Stimulated activated naive CD8-positive, alpha-beta T cell treated with anti-CD3 and anti-CD28 coated beads, Interleukin-15, Interleukin-2, amounts not matched to agents 100 U/mL and 50 U/mL, for 24 hours (primary cell): Measurements from ENCODE around the gene USE1.
A peak's percentile ranks its signal among the peaks of the same experiment; 100 is the strongest.
"Not testable (repeated sequence)": the region's sequence is repeated elsewhere in the genome, so short reads cannot be mapped to it uniquely, and the experiment has no call there.

Experiments
- ATAC-seq: fragments of 150-1000 bp; cut with Tn5 transposase; one replicate; pipeline ENCODE4 v1.10.0; 2021
- DNase-seq: peaks from one replicate; pipeline ENCODE4 v3.0.0; 2021

The USE1 gene, protein sequence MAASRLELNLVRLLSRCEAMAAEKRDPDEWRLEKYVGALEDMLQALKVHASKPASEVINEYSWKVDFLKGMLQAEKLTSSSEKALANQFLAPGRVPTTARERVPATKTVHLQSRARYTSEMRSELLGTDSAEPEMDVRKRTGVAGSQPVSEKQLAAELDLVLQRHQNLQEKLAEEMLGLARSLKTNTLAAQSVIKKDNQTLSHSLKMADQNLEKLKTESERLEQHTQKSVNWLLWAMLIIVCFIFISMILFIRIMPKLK

DNA sequence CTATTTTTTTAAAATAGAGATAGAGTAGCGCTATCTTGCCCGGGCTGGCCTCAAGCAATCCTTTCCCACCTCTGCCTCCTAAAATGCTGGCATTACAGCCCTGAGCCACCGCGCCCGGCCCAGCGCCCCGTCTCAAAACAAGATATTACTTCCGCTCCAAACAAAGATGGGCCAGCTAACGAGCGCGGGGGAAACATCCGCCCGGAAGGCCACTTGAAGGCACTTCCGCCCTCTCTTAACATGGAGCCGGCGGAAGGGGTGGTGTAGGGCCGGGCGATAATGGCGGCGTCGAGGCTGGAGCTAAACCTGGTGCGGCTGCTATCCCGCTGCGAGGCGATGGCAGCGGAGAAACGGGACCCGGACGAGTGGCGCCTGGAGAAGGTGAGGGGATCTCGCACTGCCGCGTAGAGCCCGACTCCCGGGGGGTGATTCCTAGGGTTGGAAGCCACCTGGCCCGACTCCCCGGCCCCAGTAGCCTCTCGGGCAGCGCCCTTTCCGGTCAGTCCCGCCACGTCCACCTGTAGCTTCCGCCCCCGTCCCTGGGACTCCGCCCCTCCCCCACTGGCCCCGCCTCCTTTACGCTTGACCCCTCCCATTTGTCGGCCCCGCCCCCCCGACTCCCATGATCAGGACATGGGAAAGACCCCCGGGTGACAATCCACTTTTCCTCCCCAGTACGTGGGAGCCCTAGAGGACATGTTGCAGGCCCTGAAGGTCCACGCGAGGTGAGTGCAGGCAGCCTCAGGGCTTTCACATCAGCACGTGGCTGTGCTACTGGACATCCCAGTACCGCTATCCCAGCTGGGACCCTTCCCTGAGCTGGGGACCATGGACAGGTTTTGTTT is at the start of gene USE1:
USE1 (plus strand) TSS at position 231 of the 845 bp plus-strand sequence; CDS start at position 280, 49 bp downstream.
- peak; percentile 85 for DNase-seq
- ATAC-seq, result peak; percentile 95

DNA sequence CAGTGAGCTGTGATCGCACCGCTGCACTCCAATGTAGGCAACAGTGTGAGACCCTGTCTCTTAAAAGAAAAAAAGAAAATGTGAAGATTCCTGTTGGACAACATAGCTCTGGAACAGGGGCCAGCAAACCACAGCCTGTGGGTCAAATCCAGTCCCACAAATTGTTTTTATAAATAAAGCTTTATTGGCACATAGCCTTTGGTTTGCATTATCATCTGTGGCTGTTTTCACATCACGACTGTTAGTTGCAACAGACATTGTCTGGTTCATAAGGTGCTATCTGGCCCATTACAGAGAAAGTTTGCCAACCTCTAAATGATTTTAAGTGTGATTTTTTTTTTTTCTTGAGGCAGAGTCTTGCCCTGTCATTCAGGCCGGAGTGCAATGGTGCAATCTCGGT is 49.4 kb upstream of the USE1 start:
- ATAC-seq, result no peak
- no peak for DNase-seq

DNA sequence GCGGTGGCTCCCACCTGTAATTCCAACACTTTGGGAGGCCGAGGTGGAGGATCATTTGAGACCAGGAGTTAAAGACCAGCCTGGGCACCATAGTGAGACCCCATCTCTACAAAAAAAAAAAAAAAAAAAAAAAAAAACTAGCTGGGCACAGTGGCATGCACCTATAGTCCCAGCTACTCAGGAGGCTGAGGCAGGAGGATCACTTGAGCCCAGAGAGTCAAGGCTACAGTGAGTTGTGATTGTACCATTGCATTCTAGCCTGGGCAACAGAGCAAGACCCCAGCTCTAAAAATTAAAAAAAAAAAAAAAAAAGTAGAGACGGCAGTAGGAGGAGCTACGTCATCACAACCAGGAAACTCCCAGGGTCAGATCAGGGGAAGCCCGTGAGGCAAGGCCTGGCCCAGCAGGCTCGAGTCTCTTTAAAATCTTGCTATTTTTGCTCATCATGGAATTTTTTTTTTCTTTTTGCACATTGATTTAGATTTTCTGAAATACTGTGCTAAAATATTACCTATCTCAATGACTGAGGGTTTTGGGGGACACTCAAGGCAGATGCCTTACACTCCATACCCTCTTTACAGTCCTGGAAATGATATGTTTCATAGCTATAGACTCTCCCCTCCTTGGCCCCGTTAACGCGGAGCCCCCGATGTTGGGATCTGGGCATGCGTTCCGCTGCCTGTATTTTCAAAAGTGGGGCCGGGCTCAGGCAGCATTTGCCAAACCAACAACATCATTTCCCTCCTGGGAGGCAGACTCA is 44.4 kb upstream of the USE1 start:
- DNase-seq, result peak; percentile 22
- peak; percentile 58 for ATAC-seq

DNA sequence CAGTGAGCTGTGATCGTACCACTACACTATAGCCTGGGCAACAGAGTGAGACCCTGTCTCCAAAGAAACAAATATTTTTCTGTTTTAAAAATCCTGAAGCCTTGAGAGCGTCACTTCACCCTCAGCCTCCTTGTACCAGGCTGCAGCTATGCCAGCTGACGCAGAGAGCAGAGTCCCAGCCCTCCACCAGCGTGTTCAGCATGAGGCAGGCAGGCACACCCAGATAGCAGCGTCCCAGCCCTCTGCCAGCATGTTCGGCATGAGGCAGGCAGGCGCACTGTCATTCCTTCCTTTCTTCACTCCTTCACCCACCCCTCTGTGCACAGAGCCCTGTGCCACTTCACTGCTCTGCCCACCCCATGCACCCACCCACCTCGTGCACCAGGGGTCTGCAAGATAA is 43.3 kb upstream of the USE1 start:
- ATAC-seq, result no peak
- DNase-seq, result no peak

DNA sequence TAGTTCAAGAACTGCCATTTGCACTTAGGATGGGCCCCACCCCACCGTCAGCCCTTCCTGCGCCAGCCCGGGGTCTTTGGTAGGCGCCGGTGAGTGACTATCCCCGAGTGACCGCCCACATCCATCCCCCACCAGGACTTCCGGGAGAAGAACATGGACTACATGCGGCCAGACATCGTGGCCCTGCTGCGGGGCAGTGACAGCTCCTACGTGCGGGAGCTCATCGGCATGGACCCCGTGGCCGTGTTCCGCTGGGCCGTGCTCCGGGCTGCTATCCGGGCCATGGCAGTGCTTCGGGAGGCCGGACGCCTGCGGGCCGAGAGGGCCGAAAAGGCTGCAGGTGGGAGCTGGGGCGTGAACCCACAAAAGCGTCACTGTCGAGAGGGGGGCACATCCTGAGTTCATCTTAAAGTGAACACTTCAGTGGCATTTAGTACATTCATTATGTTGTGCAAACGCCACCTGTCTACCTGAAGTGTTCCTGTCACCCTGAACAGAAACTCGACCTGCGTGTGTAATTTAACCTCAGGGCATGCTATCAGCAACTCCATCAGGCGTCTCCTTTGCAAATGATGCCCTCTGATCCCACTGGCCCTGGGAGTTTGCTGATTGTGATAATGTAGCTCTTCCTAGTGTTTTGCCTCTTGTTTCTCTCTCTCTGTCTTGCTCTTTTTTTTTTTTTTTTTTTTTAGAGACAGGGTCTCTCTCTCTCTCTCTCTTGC is 42.4 kb upstream of the USE1 start:
- no peak for ATAC-seq
- no peak for DNase-seq

DNA sequence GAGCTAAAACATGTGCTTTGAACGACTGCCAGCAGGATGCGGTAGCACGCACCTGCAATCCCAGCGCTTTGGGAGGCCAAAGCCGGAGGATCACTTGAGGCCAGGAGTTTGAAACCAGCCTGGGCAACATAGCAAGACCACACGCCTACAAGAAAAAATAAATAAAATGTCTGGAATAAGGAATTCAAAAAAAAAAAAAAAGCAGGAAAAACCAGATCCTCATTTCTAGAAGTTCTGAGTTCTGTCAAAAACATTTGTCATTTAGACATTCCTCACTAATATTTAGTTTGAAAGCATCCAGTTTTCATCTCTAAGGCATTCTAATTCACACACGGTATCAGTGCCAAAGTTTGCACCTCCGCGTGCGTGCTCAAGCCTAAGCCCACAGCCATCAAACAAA is 36.9 kb upstream of the USE1 start:
- DNase-seq, result no peak
- no peak for ATAC-seq

DNA sequence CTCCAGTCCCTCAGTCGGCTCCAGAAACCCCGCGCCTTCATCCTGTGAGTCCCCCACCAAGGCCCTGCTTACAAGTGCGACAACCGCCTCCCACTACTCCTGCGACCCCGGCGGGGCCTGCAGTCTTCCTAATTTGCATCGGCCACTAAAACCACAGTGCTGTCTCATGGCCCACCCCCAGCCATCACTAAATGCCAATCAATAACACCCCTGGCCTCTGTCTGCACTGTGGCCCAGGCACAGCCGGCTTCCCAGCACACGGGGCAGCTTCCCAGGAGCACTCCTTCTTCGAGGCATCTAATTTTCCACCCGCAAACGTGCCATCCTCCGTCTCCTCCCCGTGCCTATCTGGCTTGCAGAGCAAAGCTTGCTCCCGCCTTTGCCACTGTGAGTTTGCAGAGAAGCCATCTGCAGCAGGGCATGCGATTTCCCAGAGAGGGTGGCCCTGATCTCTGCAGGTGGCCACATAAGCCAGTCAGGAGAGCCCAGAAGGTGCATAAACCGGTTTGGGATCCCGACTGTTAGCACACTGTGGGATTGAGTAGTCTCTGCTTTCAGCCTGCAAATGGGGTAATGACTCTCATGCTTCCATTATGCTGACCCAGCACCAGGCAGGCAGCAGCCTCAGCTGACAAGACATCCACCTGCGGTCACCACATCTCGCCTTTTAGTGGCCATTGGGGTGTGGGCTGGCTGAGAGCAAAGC is 34.0 kb upstream of the USE1 start:
- DNase-seq, result no peak
- ATAC-seq, result no peak

DNA sequence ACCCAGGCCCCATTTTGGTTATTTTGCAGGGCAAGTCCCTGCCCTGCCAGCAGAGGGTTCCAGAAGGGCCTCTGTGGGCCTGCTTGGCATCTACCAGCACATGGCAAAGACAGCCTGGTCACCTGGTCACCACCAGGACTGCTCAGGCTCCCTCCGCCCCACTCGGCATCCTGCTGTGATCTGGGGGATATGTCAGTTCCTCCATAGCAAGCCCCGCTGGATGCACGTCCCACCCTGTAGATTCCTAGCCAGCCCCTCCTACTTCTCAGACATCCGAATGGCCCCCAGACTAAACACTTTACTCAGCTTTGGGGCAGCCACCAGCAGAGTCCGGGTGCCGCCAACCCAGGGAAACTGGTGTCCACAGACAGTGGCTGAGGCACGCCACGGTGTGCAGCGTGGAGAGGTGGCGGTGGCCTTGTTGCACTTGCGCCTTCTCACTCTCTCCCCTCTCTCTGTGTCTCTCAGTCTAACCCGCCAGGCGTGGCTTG is 31.8 kb upstream of the USE1 start:
- ATAC-seq (peak; percentile 32), DNase-seq (peak; percentile 47)

DNA sequence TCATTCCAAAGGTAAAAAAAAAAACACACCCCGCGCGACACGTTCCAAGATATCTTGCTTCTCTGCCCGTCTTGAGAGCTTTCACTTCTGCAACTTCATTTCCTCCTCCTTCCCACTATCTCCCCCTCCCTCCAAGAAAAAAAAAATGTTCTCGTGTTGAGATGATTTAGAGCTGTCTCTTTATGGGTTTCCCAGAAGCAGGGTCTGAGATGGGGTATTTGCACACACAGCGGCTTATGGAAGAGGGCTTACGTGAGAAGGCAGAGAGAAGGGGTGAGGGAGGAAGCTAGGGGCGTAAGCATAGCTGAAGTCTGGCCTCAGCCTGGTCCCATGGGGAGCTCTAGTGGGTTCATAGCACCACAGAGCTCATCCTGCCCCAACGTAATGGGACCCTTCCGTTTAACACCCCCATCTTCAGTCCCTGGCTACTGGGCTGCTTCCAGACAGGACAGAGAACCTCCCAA is 31.3 kb upstream of the USE1 start:
- peak; percentile 23 for DNase-seq

DNA sequence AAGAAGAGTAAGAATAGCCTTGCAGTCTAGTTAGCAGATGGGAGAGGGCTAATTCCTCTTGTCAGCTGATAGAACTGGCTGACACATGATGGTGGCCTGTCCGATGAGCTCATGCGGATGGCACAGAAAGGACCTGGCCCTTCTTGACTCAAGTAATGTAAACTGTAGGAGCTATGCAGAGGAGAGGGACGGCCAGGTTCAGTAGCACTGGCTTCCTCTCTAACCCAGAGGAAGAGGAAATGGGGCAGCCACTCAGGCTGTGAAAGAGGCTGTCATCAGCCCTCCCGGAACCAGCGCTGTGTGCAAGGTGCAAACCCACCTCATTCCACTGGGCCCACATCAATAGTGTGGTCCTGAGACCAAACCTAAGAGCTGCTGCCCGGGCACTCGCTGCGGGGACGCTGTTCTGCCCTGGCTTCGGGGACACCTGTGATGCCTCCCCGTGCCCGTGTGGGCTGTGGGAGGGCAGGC is 30.8 kb upstream of the USE1 start:
- ATAC-seq (peak; percentile 68), DNase-seq (peak; percentile 49)

More for the DNA sequence above, 31.3 kb upstream of the USE1 start:
- ATAC-seq, result peak; percentile 55

DNA sequence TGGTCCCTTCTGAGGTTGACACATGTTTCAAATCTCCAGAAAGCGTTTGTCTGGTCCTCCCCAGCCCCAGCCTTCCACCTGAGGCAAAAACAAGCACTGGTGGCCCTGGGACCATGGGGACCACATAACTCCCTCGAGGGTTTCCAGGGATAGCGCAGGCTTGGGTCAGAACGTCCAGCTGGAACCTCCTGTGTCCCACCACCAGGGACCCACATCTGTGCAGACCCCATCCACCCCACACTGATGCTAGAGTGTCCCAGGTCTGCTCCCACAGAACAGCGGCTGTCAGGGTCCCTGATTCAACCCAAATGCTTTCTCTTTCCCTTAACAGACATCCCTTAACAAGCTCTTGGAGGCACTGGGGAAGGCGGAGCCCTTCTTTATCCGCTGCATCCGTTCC is 29.6 kb upstream of the USE1 start:
- DNase-seq (no peak), ATAC-seq (no peak)

DNA sequence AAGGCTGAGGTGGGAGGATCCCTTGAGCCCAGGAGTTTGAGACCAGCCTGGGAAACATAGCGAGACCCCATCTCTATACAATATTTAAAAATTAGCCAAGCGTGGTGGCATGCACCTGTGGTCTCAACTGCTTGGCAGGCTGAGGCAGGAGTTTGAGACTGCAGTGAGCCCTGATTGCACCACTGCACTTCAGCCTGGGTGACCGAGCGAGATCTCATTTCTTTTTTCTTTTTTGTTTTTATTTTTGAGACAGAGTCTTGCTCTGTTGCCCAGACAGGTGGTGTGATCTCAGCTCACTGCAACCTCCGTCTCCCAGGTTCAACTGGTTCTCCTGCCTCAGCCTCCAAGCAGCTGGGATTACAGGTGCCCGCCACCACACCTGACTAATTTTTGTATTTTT is 23.4 kb upstream of the USE1 start:
- not testable (repeated sequence) for ATAC-seq, DNase-seq

DNA sequence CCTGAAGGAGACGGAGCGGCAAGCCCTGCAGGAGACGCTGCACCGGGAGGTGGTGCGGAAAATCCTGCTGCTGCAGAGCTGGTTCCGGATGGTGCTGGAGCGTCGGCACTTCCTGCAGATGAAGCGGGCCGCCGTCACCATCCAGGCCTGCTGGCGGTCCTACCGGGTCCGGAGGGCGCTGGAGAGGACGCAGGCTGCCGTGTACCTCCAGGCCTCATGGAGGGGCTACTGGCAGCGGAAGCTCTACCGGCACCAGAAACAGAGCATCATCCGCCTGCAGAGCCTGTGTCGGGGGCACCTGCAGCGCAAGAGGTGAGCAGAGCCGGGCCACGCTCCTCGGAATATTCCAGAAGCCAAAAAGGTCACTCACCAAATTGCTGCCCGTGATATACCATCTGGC is 22.4 kb upstream of the USE1 start:
- DNase-seq (no peak), ATAC-seq (no peak)

DNA sequence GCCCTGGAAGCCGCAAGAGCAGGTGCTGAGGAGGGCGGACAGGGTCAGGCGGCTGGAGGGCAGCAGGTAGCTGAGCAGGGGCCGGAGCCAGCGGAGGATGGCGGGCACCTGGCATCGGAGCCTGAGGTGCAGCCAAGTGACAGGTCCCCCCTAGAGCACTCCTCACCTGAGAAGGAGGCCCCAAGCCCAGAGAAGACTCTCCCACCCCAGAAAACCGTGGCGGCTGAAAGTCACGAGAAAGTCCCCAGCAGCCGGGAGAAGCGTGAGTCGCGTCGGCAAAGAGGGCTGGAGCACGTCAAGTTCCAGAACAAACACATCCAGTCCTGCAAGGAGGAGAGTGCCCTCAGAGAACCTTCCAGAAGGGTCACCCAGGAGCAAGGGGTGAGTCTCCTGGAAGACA is 20.5 kb upstream of the USE1 start:
- DNase-seq (no peak), ATAC-seq (no peak)

DNA sequence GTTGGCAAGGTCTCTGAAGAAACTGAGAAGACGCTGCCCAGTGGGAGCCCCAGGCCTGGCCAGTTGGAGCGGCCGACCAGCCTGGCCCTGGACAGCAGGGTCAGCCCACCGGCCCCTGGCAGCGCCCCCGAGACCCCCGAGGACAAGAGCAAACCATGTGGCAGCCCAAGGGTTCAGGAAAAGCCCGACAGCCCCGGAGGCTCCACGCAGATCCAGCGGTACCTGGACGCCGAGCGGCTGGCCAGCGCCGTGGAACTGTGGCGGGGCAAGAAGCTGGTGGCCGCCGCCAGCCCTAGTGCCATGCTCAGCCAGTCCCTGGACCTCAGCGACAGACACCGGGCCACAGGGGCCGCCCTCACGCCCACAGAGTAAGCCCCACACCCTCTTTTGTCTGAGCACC is 20.1 kb upstream of the USE1 start:
- ATAC-seq, result no peak
- no peak for DNase-seq

DNA sequence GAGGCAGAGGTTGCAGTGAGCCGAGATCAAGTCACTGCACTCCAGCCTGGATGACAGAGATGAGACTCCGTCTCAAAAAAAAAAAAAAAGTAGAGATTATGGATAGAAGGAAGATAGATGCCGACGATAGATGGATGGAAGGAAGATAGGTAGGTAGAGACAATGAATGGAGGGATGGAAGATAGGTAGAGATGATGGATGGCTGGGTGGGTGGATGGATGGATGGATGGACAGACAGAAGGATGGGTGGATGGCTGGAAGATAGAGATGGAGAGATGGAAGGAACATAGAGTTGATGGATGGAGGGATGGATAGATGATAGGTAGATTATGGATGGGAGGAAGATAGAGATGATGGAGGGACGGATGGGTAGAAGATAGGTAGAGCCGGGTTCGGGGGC is 18.5 kb upstream of the USE1 start:
- ATAC-seq (no peak), DNase-seq (no peak)

DNA sequence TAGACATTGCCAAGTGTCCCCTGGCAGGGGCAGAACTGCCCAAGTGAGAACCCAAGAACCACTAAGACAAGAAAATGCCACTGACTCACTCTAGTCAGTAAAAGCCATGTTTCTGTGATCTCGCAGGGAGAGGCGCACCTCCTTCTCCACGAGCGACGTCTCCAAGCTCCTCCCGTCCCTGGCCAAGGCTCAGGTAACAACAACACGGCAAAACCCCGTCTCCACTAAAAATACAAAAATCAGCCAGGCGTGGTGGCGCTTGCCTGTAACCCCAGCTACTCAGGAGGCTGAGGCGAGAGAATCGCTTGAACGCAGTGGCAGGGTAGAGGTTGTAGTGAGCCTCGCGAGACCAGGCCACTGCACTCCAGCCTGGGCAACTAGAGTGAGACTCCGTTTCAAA is 17.5 kb upstream of the USE1 start:
- ATAC-seq, result no peak
- no peak for DNase-seq

DNA sequence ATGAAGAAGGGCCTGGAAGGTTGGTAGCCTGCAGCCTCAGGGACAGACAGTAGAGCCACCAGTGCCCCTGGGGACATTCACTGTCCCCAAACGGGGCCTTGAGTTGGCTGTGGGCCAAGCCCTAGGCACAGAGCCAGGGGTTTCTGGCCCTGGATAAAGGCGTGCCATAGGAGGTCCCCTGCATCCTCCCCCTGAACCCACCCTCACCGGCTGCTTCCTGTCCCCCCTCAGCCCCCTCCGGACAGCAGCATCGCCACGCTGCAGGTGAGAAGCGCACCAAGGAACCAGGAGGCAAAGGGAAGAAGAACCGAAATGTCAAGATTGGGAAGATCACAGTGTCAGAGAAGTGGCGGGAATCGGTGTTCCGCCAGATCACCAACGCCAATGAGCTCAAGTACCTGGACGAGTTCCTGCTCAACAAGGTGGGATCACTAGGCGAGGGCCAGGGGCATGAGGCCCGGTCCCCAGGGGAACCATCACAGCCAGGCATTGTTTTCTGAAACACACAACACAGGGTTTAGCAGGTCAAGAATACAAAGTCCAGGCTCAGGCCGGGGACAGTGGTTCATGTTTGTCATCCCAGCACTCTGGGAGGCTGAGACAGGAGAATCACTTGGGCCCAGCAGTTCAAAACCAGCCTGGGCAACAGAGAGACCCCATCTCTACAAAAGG is 14.6 kb upstream of the USE1 start:
- no peak for DNase-seq
- no peak for ATAC-seq

DNA sequence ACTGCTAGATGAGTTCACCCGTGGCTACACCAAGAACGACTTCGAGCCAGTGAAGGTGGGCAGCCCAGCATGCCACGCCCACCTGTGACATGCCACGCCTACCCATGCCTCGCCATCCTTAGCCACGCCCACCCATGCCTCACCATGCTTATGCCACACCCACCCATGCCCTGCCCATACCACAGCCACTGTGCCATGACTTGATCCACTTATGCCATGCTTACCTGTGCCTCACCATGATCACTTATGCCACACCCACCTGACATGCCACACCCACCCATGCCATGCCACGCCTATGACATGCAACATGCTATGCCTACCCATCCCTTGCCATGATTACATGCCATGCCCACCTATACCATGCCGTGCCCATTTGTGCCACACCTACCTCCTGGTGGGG is 12.9 kb upstream of the USE1 start:
- ATAC-seq (no peak), DNase-seq (peak; percentile 37)

DNA sequence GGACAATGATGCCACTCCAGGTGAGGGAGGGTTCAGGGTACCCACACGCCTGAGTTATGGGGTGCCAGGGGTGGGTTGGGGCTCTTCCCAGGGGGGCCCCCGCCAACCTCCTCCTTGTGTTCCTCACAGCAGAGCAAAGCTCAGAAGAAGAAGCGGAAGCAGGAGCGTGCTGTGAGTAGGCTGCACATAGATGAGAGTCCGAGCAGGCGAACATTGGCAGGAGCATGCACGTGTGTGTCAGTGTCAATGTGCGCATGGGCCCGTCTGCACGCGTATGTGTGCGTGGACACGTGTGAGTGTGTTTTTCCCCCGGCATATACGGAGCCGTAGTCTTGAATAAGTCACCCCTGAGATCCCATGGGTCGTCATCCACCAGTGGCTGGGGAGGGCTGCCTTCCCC is 12.4 kb upstream of the USE1 start:
- ATAC-seq (no peak), DNase-seq (no peak)
